ENCODE data around the gene KDM2A.

Gene KDM2A

GRCh38 chr11:67118801-67119584, at the start of gene KDM2A:
Gene KDM2A (plus strand): TSS chr11:67119263. CDS start chr11:67121317, 2,054 bp downstream.
- peak; percentile 95 for DNase-seq

GRCh38 chr11:67071420-67072284, 47.4 kb upstream of the KDM2A start:
- no peak for DNase-seq

GRCh38 chr11:67072295-67072694, 46.8 kb upstream of the KDM2A start:
- DNase-seq = no peak

GRCh38 chr11:67073908-67074307, 45.2 kb upstream of the KDM2A start:
- DNase-seq = no peak

GRCh38 chr11:67076202-67076601, 42.9 kb upstream of the KDM2A start:
- no peak for DNase-seq

- DNase-seq = no peak
Measured at GRCh38 chr11:67079065-67079705, 39.9 kb upstream of the KDM2A start.

GRCh38 chr11:67082071-67082791, 36.8 kb upstream of the KDM2A start:
- no peak for DNase-seq

- DNase-seq = no peak
Measured at GRCh38 chr11:67083786-67084366, 35.2 kb upstream of the KDM2A start.

- DNase-seq = no peak
Measured at GRCh38 chr11:67085617-67086016, 33.4 kb upstream of the KDM2A start.

- no peak for DNase-seq
Measured at GRCh38 chr11:67090717-67091116, 28.3 kb upstream of the KDM2A start.

GRCh38 chr11:67095214-67095507, 23.9 kb upstream of the KDM2A start:
- DNase-seq = no peak

- DNase-seq = no peak
Measured at GRCh38 chr11:67098799-67099429, 20.1 kb upstream of the KDM2A start.

GRCh38 chr11:67099831-67100324, 19.2 kb upstream of the KDM2A start:
- no peak for DNase-seq

- DNase-seq = no peak
Measured at GRCh38 chr11:67102664-67103063, 16.4 kb upstream of the KDM2A start.

GRCh38 chr11:67105964-67106363, 13.1 kb upstream of the KDM2A start:
- no peak for DNase-seq

GRCh38 chr11:67111261-67111660, 7.8 kb upstream of the KDM2A start:
- DNase-seq = no peak

GRCh38 chr11:67113231-67113721, 5.8 kb upstream of the KDM2A start:
- no peak for DNase-seq

- DNase-seq = no peak
Measured at GRCh38 chr11:67114275-67114896, 4.7 kb upstream of the KDM2A start.

- no peak for DNase-seq
Measured at GRCh38 chr11:67116758-67117105, 2.3 kb upstream of the KDM2A start.

GRCh38 chr11:67117176-67117575, 1.9 kb upstream of the KDM2A start:
- no peak for DNase-seq

- DNase-seq = no peak
Measured at GRCh38 chr11:67117672-67118180, 1.3 kb upstream of the KDM2A start.
